Mucosa of gallbladder (tissue), 1 donor: Measurements from ENCODE around the gene RPS4Y2. TPM values are rescaled to one million over a fixed set of nuclear protein-coding genes. Genes with fewer than 3 reads are reported as not detected.

Experiments used
- total RNA-seq: library from RNA; stranded (reverse); gene quantifications from one replicate; pipeline ENCODE4 v1.2.1, GENCODE V29; 2021
- donor health status: DM: no; HTN: no; CAD: no.

Gene RPS4Y2
- total RNA-seq, 1 donor from 2014 or later = not detected

Other genes with a start within 250 kb of the RPS4Y2 start
- gene EIF1AY, start 180.3 kb upstream of the RPS4Y2 start, total RNA-seq = 0.32 TPM